HepG2 (cell line): ENCODE data around the gene GSK3A. TPM values are rescaled to one million over a fixed set of nuclear protein-coding genes. Genes with fewer than 3 reads are reported as not detected.
A peak's percentile ranks its signal among the peaks of the same experiment; 100 is the strongest.

Source experiments
- ARNTL ChIP-seq: sonication (generic); formaldehyde crosslinking; IDR thresholded peaks from 2 replicates; pipeline ENCODE4 v1.4.0; 2020; ENCODE audit warnings: mild to moderate bottlenecking, missing genetic modification reagents
- CSRNP1 ChIP-seq: sonication (generic); formaldehyde crosslinking; IDR thresholded peaks from 2 replicates; pipeline ENCODE4 v1.8.1; 2023; ENCODE audit warnings: mild to moderate bottlenecking, missing genetic modification reagents
- FOXP1 ChIP-seq, 2 experiments: fragments of 450-650 bp in 1 of 2; IDR thresholded peaks; 2 replicates each; pipeline ENCODE4 v1.6.1; 2017 to 2018; ENCODE audit warnings: antibody characterized with exemption in 1 of 2
- KLF9 ChIP-seq: IDR thresholded peaks from 2 replicates; pipeline ENCODE4 v1.6.1; 2016; ENCODE audit warnings: low read depth
- NR1H2 ChIP-seq: sonication (generic); formaldehyde crosslinking; IDR thresholded peaks from 2 replicates; pipeline ENCODE4 v1.8.1; 2022; ENCODE audit warnings: low read depth, missing genetic modification reagents, borderline replicate concordance
- RNF219 ChIP-seq: sonication (generic); formaldehyde crosslinking; IDR thresholded peaks from 2 replicates; pipeline ENCODE4 v1.5.0; 2020; ENCODE audit warnings: mild to moderate bottlenecking, missing genetic modification reagents
- SAFB2 ChIP-seq: sonication (generic); formaldehyde crosslinking; IDR thresholded peaks from 2 replicates; pipeline ENCODE4 v1.5.1; 2020; ENCODE audit warnings: missing genetic modification reagents, low read depth, mild to moderate bottlenecking, borderline replicate concordance
- TBP ChIP-seq: sonication (generic); formaldehyde crosslinking; IDR thresholded peaks from 2 replicates; pipeline ENCODE4 v1.5.0; 2020; ENCODE audit warnings: missing genetic modification reagents
- ZHX1 ChIP-seq: sonication (generic); formaldehyde crosslinking; IDR thresholded peaks from 2 replicates; pipeline ENCODE4 v1.8.1; 2022; ENCODE audit warnings: low read depth, mild to moderate bottlenecking, missing genetic modification reagents
- ZMYM4 ChIP-seq: sonication (generic); formaldehyde crosslinking; IDR thresholded peaks from 2 replicates; pipeline ENCODE4 v1.8.1; 2023; ENCODE audit warnings: mild to moderate bottlenecking, missing genetic modification reagents
- ZNF160 ChIP-seq: sonication (generic); formaldehyde crosslinking; IDR thresholded peaks from 2 replicates; pipeline ENCODE4 v1.8.0; 2022; ENCODE audit warnings: mild to moderate bottlenecking, inconsistent platforms, missing genetic modification reagents
- ZNF207 ChIP-seq: fragments of 450-650 bp; IDR thresholded peaks from 2 replicates; pipeline ENCODE4 v1.6.1; 2016; ENCODE audit warnings: antibody characterized with exemption, borderline replicate concordance
- ZNF276 ChIP-seq: sonication (generic); formaldehyde crosslinking; IDR thresholded peaks from 2 replicates; pipeline ENCODE4 v1.4.0; 2020; ENCODE audit warnings: mild to moderate bottlenecking, low read depth, missing genetic modification reagents
- ZNF703 ChIP-seq: sonication (generic); formaldehyde crosslinking; IDR thresholded peaks from 2 replicates; pipeline ENCODE4 v1.5.1; 2020; ENCODE audit warnings: missing genetic modification reagents, mild to moderate bottlenecking, moderate library complexity, borderline replicate concordance
- ZNF746 ChIP-seq: sonication (generic); formaldehyde crosslinking; IDR thresholded peaks from 2 replicates; pipeline ENCODE4 v1.8.0; 2022; ENCODE audit warnings: mild to moderate bottlenecking, missing genetic modification reagents
- ZNF776 ChIP-seq: sonication (generic); formaldehyde crosslinking; IDR thresholded peaks from 2 replicates; pipeline ENCODE4 v1.4.0; 2020; ENCODE audit warnings: mild to moderate bottlenecking, missing genetic modification reagents
- ZNF891 ChIP-seq: sonication (generic); formaldehyde crosslinking; IDR thresholded peaks from 2 replicates; pipeline ENCODE4 v1.5.0; 2020; ENCODE audit warnings: mild to moderate bottlenecking, missing genetic modification reagents
- polyA plus RNA-seq, 8 experiments: library from polyadenylated mRNA; depleted of rRNA in 3 of 8; stranded (reverse) in 7 of 8; unstranded in 1 of 8; fragments of >200 nt; fragmentation: Illumina TruSeq in 4 of 8; extraction: Trizol in 4 of 8; gene quantifications; 2 replicates each; pipeline versions ENCODE4 v1.2.1 to v1.2.3, GENCODE V29; 2011 to 2016; ENCODE audit warnings: low read depth in 4 of 8, missing spikeins in 1 of 8, mixed read lengths in 1 of 8; ENCODE audit not compliant: insufficient read depth in 1 of 8
- total RNA-seq, 5 experiments: library from RNA; depleted of rRNA; stranded (reverse); fragments of >200 nt; fragmentation: Illumina TruSeq; extraction: Trizol; gene quantifications; 2 replicates each; pipeline ENCODE4 v1.2.3, GENCODE V29; 2016; ENCODE audit warnings: low read depth in 1 of 5

Gene GSK3A
- total and polyA plus RNA-seq, 2 of the 13 experiments (the other 11 are each of a cell fraction or from before 2014, with no cell fraction given) = 16.9 to 52.5 TPM

- TF ChIP-seq CSRNP1 (CRISPR knock-in tag) (peak; percentile 52; the same call in 1 of the 2 replicates), ZNF276 (no peak; the same call in 1 of the 2 replicates), NR1H2 (CRISPR knock-in tag) (no peak), TBP (CRISPR knock-in tag) (peak; percentile 78; the same call in 1 of the 2 replicates), ZNF746 (no peak), SAFB2 (CRISPR knock-in tag) (no peak), FOXP1 (IDR thresholded peaks at IDR 0.05) (no peak), FOXP1 (CRISPR knock-in tag; IDR thresholded peaks at IDR 0.05) (no peak), ZHX1 (CRISPR knock-in tag) (no peak), ZNF207 (no peak), ZNF703 (no peak), RNF219 (CRISPR knock-in tag) (no peak), ZNF776 (CRISPR knock-in tag) (no peak), ZNF891 (CRISPR knock-in tag) (0 out of 2 replicates have a peak, but pooled peaks have one; percentile 57), ZNF160 (CRISPR knock-in tag) (no peak), ZMYM4 (CRISPR knock-in tag) (no peak), KLF9 (no peak), ARNTL (CRISPR knock-in tag) (peak; percentile 89)
These were observed 2.2 kb upstream of the GSK3A start (continued) for GRCh38 chr19:42244347-42245220.
